HS-27A (cell line): ENCODE measurements around the gene DPYSL3.

Source experiments
- DNase-seq: peaks from one replicate; pipeline ENCODE4 v3.0.0-alpha.2; 2012; ENCODE audit warnings: low read depth, missing footprints

The DPYSL3 gene

DNA sequence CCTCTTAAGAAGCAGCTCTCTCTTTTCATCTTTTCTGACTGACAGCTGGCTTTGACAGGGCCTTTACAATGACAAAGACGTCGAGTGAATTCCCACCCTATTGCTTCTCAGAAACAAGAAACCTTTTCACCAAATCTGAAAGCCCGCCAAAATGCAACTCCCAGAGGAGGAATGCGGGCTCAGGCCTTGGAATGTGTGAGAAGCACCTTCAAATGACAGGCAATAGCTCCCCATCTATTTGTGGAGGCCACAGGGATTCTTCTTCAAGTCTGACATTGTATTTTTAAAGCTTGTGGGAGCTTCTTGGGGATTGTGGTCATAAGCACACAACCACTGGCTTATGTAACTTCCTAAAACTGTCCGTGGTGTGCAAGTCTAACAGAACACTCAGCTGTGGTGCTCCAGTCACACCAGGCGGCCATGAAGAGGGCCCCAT lies 72.7 kb downstream of the DPYSL3 start:
- DNase-seq: no peak

DNA sequence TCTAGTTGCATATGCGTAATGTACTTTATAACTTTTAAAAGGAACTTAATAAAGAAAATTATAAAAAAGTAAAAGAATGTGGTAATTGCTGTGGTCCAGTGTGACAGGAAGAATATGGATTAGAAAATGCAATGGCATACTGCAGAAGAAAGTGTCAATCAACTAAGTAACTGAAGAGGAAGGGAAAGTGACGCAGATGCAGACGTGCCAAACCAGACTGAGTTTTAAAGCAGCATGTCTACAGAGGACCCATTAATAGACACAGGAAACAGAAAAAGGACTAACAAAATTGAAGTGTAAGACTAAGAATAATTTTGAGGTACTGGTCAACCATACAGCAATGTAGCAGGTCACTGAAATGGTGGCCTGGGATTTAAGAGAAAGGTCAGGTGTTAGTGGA lies 73.3 kb downstream of the DPYSL3 start:
- no peak for DNase-seq

DNA sequence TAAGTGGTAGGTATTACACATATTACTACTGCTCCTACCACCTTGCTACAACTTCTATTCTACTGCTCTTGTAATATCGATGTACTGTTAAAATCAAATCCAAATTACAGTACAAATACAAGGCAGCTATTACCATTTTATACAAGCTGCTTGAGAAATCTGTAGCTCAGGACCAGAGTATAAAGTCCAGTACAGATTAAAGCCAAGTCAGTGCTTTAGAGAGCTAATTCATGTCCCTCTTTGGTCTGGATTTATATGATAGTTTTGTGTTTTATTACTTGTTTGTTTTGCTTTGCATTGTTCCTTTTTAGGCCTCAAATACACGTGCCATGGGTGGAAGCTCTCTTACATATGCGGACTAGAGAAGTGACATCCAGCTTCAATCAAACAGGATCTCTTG lies 75.8 kb downstream of the DPYSL3 start:
- no peak for DNase-seq

DNA sequence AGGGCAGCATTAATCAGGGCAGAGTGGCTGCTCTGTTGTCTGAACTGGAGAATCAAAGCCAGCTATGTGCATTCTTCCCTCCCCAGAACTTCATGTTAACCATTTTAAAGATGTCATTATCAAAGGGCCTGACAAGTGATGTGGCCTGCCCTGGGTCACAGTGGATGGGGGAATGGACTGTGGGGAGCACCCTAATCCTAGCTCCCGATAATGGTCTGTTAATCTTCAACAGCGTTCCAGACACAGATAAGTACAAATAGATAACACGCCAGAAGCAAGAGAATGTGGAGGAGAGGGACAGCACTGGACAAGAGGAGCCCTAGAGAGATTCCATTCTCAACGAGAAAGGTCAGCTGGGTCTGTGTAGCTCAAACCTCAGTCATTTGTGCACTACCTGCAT lies 77.5 kb downstream of the DPYSL3 start:
- DNase-seq: no peak

DNA sequence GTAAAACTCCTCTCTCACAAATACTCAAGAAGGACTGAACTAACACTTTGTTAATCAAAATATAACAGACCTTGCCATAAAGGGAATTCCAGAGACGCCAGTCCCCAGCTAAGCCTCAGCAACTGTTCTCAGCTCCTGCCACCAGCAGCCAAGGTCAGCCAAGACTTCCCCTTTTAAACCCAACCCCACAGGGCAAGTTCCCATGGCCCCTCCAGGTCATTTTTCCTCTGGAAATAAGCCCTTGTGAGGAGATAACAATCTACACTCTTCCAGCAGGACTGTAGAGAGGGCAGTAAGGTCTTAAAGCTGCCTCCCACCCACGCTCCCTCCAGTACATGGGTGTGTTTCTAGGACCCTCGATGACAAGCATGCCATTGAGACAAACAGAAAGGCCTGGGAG lies 78.3 kb downstream of the DPYSL3 start:
- no peak for DNase-seq

DNA sequence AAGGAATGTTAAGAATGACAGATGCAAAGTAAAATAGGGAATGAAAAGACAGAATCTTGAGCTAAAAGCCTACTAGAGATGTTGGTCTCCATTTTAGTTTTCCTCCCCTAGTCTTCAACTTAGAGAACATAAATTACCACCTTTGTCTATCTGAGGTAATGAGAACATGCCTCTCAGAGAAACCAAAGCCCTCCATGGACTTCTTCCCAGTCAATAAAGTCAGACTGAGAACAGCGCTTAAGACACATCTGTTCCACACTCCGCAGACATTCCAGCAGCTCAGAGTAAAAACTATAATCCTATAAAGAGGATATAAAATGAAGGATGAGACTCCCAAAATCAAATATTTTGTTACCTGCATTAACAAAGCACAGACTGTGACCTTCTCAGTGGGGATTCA lies 79.2 kb downstream of the DPYSL3 start:
- no peak for DNase-seq

DNA sequence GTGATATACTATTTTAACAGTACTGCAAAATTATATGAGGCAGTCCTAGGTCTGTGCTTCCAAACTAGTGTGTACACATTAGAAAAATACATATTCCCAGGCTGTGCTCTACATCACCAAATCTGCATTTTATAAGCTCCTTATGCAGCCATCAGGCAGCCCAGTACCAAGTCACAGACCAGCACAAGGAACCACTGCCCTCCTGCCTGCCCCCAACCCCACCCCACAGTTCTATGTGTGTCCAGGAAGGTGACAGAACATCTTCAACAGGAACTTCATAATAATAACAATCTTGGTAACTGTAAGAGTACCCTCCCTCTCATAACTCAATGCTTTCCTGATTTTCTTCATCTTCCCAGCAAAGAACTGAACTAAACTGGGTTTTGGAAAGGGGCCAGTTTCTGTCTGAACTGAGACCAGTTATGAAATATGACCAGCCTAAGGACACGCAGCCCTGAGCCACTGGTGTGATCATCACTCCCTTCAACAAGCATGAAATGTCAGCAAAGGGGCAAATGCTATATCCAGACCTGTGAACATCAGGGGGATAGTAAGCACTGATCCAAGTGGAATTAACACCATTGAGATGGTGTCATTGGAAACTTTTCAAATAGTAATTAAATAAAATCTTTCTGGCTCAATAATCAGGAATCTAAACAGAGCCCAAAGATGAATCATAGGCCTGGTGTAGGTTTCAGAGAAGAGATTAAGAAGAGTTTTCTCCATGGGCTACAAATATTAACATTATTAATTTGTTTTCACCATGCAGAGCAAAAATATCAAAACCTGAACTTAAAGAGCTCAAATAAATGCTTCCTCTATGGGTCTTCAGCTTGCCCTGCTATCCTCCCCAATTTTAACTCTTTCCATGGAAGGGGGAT lies 82.1 kb downstream of the DPYSL3 start:
- no peak for DNase-seq

DNA sequence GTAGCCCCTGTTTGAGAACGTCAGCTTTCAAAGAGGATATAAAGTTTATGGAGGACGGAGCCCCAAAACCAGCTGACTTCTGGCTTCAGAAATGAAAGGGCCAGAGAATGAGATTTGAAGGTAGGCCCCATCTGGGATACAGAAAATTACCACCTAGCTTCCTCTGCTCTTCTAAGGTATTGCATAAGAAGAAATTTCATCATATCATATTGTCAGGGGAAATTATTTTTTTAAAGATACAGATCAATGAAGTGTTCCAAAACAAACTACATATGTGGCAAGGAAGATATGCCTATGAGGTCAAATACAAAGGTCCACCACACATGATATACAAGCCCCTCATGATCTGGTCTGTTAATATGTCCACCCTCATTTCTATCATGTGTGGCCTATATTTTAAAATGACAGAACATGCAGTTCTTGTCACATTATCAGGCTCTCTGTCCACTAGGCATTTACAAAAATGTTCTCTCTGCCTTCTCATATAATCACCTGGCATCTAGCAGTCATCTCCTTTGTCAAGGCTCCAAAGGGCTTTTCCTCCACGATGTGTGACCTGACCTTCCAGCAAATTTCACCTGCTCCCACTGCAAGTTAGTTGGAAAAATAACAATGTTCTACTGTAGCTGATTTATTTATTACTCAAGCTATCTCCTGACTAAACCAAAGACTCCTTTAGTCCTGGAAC lies 83.1 kb downstream of the DPYSL3 start:
- no peak for DNase-seq

DNA sequence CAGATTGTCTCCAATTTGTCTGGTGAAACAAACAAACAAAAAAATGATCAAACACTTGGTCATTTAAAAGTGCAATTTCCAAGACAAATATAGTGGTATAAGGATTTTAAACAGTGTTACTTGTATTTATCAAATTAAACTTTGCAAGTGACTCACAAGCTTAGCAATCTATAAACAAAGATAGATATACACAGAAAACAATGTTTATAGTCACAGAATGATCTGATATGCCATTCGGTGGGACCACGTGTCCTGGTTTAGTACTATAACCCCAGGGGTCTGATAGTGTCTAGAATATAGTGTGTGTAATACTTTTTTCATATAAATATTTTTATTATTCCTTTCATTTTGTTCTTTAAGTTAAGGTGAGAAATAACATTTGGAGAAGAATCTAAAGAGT lies 91.3 kb downstream of the DPYSL3 start:
- DNase-seq: no peak

DNA sequence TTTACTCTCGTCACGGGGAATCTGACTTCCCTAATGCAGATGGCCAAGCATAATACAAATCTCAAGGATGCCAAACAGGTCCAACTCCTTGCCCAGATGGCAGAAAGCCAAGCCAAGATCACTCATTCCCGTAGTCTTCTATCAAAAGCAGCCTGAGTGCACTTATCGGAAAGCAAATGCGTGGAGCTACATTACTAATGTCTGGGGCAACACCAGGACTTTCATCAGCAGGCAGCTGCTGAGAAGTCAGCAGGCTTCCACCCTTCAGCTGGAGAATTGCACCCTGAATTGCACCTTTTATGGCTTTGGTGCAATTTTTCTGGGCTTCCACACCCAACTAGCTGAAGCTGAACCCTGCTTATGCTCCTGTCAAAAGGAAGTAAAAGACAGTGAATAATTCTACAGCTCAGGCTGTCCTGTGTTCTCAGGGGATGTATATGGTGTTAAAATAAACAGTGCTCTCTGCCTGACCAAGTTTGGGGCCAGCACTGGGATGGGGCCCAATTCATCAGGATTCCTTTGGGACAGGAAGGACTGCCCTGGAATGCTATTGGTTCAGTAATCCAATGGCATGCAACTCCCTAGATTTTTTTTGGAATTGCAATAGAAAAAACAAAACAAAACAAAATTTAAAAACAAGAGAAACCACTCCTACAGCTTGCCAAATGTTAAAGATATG lies 92.6 kb downstream of the DPYSL3 start:
- DNase-seq: no peak

DNA sequence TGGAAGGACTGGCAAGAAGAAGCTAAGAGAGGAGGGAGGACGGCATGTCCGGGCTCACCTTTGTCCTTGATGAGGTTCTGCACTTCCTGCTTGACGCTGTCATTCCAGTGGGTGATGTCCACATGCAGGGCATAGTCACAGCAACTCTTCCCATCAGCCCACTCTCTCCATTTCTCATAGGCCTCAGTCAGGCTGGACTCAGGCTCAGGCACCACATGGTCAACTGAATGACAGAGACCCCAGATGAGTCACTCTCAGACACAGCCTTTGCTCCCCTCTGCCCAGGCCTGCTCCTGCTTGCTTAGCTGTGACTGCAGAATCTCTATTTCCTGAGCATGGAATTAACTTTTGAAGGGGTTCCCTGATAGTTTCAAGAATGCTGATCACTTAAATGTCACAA lies 94.2 kb downstream of the DPYSL3 start:
- DNase-seq: no peak

DNA sequence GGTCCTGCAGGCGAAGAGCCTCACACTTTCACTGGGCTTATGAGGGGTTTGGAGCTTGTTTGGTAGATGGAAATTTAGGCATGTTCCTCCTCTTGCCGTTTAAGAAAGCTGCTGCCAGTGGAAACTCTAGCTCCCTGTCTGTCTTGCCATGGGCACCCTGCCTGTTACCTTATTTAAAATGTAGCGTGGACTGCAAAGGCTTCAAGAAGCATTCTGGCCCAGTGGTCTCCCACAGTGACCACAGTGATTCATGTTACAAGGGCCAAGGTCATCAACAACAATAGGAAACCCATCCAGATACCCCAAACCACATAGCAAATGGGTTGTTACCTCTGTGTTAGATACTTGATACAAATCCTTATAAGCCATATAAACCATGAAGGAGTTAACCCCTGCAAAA lies 96.6 kb downstream of the DPYSL3 start:
- no peak for DNase-seq

DNA sequence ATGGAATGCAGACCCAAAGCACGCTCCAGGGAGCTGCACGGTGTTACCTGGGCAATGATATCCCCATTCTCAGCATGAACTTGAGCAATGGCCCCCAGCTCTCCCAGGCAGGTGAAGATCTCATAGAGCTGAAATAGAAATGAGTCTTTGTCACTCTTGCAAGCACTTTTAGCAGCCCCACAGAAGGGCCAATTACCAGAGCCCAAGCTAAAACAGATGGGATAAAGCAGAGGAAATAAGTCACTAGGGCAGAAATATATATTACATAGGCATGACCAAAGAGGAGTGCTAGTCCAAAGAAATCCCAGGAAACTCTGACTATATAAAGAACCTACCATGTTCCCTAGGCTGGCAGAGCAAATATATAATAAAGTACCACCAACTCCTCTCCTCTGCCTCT lies 97.3 kb downstream of the DPYSL3 start:
- DNase-seq: no peak

DNA sequence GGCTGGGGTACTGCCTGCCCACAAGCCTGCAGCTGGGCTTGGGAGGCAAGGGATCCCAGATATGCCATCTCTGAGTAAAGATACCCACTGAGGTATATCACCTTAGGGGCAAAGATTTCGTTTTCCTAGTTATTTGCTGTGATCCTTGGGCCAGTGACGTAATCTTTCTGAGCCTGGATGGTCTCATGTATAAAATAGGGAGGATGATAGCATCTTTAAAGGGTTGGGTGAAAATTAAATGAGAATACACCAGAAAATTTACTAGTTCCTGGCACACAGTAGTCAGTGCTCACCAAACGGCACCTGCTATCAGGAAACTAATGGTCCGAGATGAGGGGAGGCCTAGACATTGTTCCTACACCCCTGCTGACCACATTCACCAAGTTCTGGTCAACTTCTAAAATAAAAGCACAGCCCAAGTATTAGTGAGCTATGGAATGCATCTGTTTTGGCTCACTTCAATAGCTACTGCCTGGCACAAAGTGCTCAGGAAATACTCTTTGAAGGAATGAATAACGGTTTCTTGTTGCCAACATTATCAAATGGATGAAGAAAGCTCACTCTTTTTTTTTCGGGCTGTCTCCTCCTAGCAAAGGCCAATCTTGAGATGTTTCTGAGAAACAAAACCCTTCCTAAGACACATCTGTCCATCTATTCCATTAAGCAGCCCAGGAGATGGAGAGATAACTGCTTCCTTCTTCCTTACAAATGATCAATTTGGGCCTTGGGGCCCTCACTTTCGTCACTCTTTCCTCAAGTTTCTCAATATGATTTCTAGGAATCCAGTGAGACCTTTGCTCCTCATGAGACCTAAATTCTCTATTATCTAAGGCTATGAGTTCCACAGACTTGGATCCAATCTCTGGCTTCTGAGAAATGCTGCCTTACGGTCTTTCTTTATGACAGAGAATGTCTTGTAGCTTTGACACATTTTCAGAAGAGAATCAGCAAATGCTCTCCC lies 98.2 kb downstream of the DPYSL3 start:
- no peak for DNase-seq

DNA sequence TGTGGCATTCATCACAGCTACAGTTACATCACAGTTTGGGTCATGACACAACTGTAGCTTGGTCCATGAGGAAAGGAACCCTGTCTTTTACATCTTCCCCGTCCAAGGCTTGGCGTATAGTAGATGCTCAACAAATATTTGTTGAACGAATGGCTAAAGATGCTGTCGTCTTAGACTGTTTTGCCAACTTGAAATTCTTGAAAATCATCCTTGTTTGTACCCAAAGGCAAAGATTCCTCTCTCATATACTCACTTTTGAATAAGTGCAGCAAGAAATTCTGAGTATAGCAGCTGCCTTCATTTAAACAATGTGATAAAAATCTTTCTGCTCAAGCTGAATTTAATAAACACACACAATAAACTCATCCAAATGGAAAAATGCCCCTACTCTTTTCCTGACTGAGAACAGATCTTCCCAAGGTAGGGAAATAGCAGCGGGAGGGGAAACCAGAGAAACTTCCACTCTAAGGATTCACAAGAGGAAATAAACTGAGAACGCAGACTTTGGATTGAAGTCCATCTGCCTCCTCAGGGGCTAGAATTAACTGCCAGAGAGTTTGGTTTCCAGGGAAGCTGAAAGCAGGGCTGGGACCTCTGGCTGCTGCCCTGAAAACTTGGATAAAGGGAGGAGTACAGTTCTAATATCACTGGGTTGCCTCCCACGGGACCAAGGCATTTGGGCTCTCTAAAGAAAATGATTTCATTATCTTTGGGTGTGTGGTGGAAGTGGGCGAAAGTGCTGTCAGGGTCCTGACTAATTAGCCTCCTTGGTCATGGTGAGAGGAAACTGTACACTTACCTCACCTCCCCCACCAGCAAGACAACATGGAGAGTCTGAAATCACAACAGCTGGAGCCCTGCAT lies 99.1 kb downstream of the DPYSL3 start:
- DNase-seq: no peak

DNA sequence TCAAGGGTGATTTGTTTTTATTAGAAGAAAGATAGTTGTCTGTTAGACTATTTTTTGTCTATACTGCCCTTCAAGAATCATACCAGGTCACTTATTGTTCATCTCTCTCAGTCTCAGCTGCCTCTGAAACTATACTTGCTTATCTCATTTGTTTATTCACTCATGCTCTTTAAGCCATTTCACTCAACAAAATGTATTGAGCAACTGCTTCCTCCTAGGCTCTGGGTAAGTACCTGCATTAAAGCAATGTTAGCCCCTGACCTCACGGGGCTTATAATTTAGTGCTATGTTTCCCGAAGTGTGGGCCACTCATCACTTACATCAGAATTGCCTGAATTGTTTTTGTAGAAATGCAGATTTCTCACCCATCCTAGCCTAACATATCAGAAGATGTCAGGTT lies 100.9 kb downstream of the DPYSL3 start:
- DNase-seq: no peak

DNA sequence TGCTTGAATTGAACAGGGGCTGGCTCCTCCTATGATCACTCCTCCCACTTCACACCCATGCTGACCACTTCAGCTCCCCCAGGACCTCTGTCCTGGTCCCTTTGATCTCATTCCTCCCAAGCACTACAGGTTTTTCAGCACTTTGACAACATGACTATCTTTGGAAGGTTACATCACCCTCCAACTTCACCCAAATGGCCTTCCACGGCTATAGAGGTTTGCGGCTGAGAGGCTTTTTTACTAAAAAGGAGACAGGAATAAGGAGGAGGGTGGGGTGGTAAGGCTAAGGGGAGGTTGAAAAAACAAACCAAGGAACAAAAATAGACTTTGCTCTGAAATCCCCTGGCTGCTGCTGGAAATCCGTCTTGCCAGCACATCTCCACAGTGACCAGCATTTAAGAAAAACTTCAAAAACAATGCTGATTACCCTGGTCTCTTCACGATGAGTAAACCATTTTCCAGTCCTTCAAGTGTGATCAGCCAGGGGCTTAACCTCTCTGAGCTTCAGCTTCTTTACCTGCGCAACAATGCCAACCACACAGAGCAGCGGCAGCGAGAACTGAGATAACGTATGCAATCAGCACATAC lies 102.7 kb downstream of the DPYSL3 start:
- no peak for DNase-seq

DNA sequence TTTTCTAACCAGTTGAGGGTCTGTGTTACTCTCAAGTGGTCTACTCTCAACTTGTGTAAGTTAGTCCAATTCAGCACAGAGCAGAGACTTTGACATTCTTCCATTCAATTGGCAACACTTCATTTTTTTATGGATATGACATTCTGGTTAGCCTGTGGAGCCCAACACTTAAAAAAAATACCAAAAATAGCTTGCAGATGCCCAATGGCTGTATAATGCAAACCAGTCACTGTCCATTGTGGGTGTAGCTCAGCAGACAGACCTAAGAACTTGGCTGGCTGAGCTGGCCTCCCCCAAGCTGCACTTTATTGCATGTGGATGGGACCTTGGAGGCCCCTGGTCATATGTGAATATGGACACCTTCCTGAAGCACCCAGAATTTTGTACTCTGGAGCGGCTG lies 103.2 kb downstream of the DPYSL3 start:
- DNase-seq: no peak

DNA sequence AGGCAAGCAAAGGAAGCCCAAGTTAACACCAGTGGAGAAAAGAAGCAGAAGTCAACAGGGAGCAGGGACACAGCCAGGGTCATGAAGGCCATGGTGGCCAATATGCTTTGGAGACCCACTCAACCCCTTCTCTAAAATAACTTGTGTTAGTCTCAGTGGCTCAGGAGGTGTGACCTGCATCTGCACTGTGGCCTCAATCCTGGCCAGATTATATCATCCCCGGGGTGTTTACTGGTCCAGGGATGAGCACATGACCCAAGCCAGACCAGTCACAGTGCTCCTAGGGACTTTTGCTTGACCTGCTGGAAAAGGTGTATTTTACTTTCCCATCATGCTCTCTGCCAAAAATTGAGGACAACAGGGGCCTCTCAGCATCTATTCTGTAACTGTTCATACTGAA lies 105.2 kb downstream of the DPYSL3 start:
- DNase-seq: no peak
